ENCODE results near the gene VSIG10L2.
"Not testable (repeated sequence)": the region's sequence is repeated elsewhere in the genome, so short reads cannot be mapped to it uniquely, and the experiment has no call there.

VSIG10L2 gene

GRCh38 chr11:125968354-125968753 lies 22.5 kb downstream of the VSIG10L2 start:
- no peak for TF ChIP-seq JUND (IDR thresholded peaks at IDR 0.05; ENCODE audit: low read depth)
- in situ Hi-C loops (cut with HindIII; ENCODE audit: low pct_unique_long_range_greater_than_20kb, low sequenced_read_pairs): no loop called here
- no peak for DNase-seq (ENCODE audit: low read depth in 1 of 2, low spot score in 1 of 2)

GRCh38 chr11:125971618-125972017 lies 25.8 kb downstream of the VSIG10L2 start:
- DNase-seq (ENCODE audit: low read depth in 1 of 2, low spot score in 1 of 2): no peak
- in situ Hi-C loops (cut with HindIII; ENCODE audit: low pct_unique_long_range_greater_than_20kb, low sequenced_read_pairs): no loop called here
- no peak for TF ChIP-seq JUND (IDR thresholded peaks at IDR 0.05; ENCODE audit: low read depth)

GRCh38 chr11:125974284-125974683 lies 28.4 kb downstream of the VSIG10L2 start:
- in situ Hi-C loops (cut with HindIII; ENCODE audit: low pct_unique_long_range_greater_than_20kb, low sequenced_read_pairs): no loop called here
- no peak for TF ChIP-seq JUND (IDR thresholded peaks at IDR 0.05; ENCODE audit: low read depth)
- no peak for DNase-seq (ENCODE audit: low read depth in 1 of 2, low spot score in 1 of 2)

GRCh38 chr11:125975634-125976033 lies 29.8 kb downstream of the VSIG10L2 start:
- no peak for DNase-seq (ENCODE audit: low read depth in 1 of 2, low spot score in 1 of 2)
- in situ Hi-C loops (cut with HindIII; ENCODE audit: low pct_unique_long_range_greater_than_20kb, low sequenced_read_pairs): no loop called here
- TF ChIP-seq JUND (IDR thresholded peaks at IDR 0.05; ENCODE audit: low read depth): no peak

GRCh38 chr11:125976156-125976555 lies 30.3 kb downstream of the VSIG10L2 start:
- in situ Hi-C loops (cut with HindIII; ENCODE audit: low pct_unique_long_range_greater_than_20kb, low sequenced_read_pairs): no loop called here

GRCh38 chr11:125977333-125977732 lies 31.5 kb downstream of the VSIG10L2 start:
- no peak for DNase-seq (ENCODE audit: low read depth in 1 of 2, low spot score in 1 of 2)
- TF ChIP-seq JUND (IDR thresholded peaks at IDR 0.05; ENCODE audit: low read depth): no peak
- in situ Hi-C loops (cut with HindIII; ENCODE audit: low pct_unique_long_range_greater_than_20kb, low sequenced_read_pairs): no loop called here

More at GRCh38 chr11:125976156-125976555, 30.3 kb downstream of the VSIG10L2 start:
- TF ChIP-seq JUND (IDR thresholded peaks at IDR 0.05; ENCODE audit: low read depth): no peak
- no peak for DNase-seq (ENCODE audit: low read depth in 1 of 2, low spot score in 1 of 2)

- in situ Hi-C loops (cut with HindIII; ENCODE audit: low pct_unique_long_range_greater_than_20kb, low sequenced_read_pairs): no loop called here
- DNase-seq (ENCODE audit: low read depth in 1 of 2, low spot score in 1 of 2): no peak
- no peak for TF ChIP-seq JUND (IDR thresholded peaks at IDR 0.05; ENCODE audit: low read depth)
Observed at GRCh38 chr11:125978181-125978716, 32.4 kb downstream of the VSIG10L2 start.

- DNase-seq (ENCODE audit: low read depth in 1 of 2, low spot score in 1 of 2): no peak
- no peak for TF ChIP-seq JUND (IDR thresholded peaks at IDR 0.05; ENCODE audit: low read depth)
- in situ Hi-C loops (cut with HindIII; ENCODE audit: low pct_unique_long_range_greater_than_20kb, low sequenced_read_pairs): no loop called here
Observed at GRCh38 chr11:125978778-125979407, 33.0 kb downstream of the VSIG10L2 start.

- in situ Hi-C loops (cut with HindIII; ENCODE audit: low pct_unique_long_range_greater_than_20kb, low sequenced_read_pairs): no loop called here
- TF ChIP-seq JUND (IDR thresholded peaks at IDR 0.05; ENCODE audit: low read depth): no peak
Observed at GRCh38 chr11:125979511-125979910, 33.7 kb downstream of the VSIG10L2 start.

GRCh38 chr11:125980436-125980835 lies 34.6 kb downstream of the VSIG10L2 start:
- in situ Hi-C loops (cut with HindIII; ENCODE audit: low pct_unique_long_range_greater_than_20kb, low sequenced_read_pairs): no loop called here
- no peak for TF ChIP-seq JUND (IDR thresholded peaks at IDR 0.05; ENCODE audit: low read depth)

More at GRCh38 chr11:125979511-125979910, 33.7 kb downstream of the VSIG10L2 start:
- DNase-seq (ENCODE audit: low read depth in 1 of 2, low spot score in 1 of 2): no peak

GRCh38 chr11:125982348-125982730 lies 36.5 kb downstream of the VSIG10L2 start:
- no peak for DNase-seq (ENCODE audit: low read depth in 1 of 2, low spot score in 1 of 2)
- TF ChIP-seq JUND (IDR thresholded peaks at IDR 0.05; ENCODE audit: low read depth): no peak
- in situ Hi-C loops (cut with HindIII; ENCODE audit: low pct_unique_long_range_greater_than_20kb, low sequenced_read_pairs): no loop called here

More at GRCh38 chr11:125980436-125980835, 34.6 kb downstream of the VSIG10L2 start:
- DNase-seq (ENCODE audit: low read depth in 1 of 2, low spot score in 1 of 2): no peak

- DNase-seq (ENCODE audit: low read depth in 1 of 2, low spot score in 1 of 2); in situ Hi-C loops (cut with HindIII; ENCODE audit: low pct_unique_long_range_greater_than_20kb, low sequenced_read_pairs): not testable (repeated sequence)
Observed at GRCh38 chr11:125985956-125986355, 40.1 kb downstream of the VSIG10L2 start.

- no peak for DNase-seq (ENCODE audit: low read depth in 1 of 2, low spot score in 1 of 2)
- TF ChIP-seq JUND (IDR thresholded peaks at IDR 0.05; ENCODE audit: low read depth): no peak
- in situ Hi-C loops (cut with HindIII; ENCODE audit: low pct_unique_long_range_greater_than_20kb, low sequenced_read_pairs): no loop called here
Observed at GRCh38 chr11:125987066-125987641, 41.3 kb downstream of the VSIG10L2 start.
